Activated T-cell treated with anti-CD3 and anti-CD28 coated beads, Interleukin-2, amount 50 U/mL, for 24 hours (primary cell): ENCODE results near the gene CFAP45.

Experiments used
- DNase-seq: peaks from one replicate; pipeline ENCODE4 v3.0.0-alpha.2; 2020
- H3K27ac Mint-ChIP-seq: 2 replicates; pipeline ENCODE4 v1.8.0; 2020; ENCODE audit warnings: mild to moderate bottlenecking, mixed read lengths
- H3K27me3 Mint-ChIP-seq: 2 replicates; pipeline ENCODE4 v1.8.0; 2020; ENCODE audit warnings: mixed read lengths
- H3K36me3 Mint-ChIP-seq: 2 replicates; pipeline ENCODE4 v1.8.0; 2020; ENCODE audit warnings: low read depth, mixed read lengths
- H3K4me1 Mint-ChIP-seq: 2 replicates; pipeline ENCODE4 v1.8.0; 2020; ENCODE audit warnings: low read depth, mixed read lengths
- H3K4me3 Mint-ChIP-seq: 2 replicates; pipeline ENCODE4 v1.8.0; 2020; ENCODE audit warnings: mild to moderate bottlenecking, moderate library complexity, mixed read lengths
- H3K9me3 Mint-ChIP-seq: 2 replicates; pipeline ENCODE4 v1.8.0; 2020; ENCODE audit warnings: mixed read lengths

Gene CFAP45

GRCh38 chr1:159869173-159869572, 30.8 kb downstream of the CFAP45 start:
- no peak overlapping the region for H3K27ac Mint-ChIP-seq
- H3K9me3 Mint-ChIP-seq = no peaks in the 10 kb centered on the region
- H3K4me3 Mint-ChIP-seq = no peak overlapping the region
- peaks cover 18% of the 10 kb centered on the region for H3K4me1 Mint-ChIP-seq
- H3K27me3 Mint-ChIP-seq = peaks cover 2% of the 10 kb centered on the region
- no peak for DNase-seq
- no peaks in the 10 kb centered on the region for H3K36me3 Mint-ChIP-seq

GRCh38 chr1:159868766-159869165, 31.2 kb downstream of the CFAP45 start:
- no peak overlapping the region for H3K4me3 Mint-ChIP-seq
- no peaks in the 10 kb centered on the region for H3K9me3 Mint-ChIP-seq
- no peak overlapping the region for H3K27ac Mint-ChIP-seq
- DNase-seq = no peak
- peaks cover 18% of the 10 kb centered on the region for H3K4me1 Mint-ChIP-seq
- H3K27me3 Mint-ChIP-seq = peaks cover 3% of the 10 kb centered on the region
- no peaks in the 10 kb centered on the region for H3K36me3 Mint-ChIP-seq

- H3K27ac Mint-ChIP-seq = no peak overlapping the region
- no peak for DNase-seq
- H3K4me1 Mint-ChIP-seq = peaks cover 18% of the 10 kb centered on the region
- no peaks in the 10 kb centered on the region for H3K36me3 Mint-ChIP-seq
- no peaks in the 10 kb centered on the region for H3K9me3 Mint-ChIP-seq
- peaks cover 3% of the 10 kb centered on the region for H3K27me3 Mint-ChIP-seq
- H3K4me3 Mint-ChIP-seq = no peak overlapping the region
Measured at GRCh38 chr1:159867664-159868026, 32.3 kb downstream of the CFAP45 start.

- H3K27me3 Mint-ChIP-seq = peaks cover 3% of the 10 kb centered on the region
- no peak for DNase-seq
- no peaks in the 10 kb centered on the region for H3K36me3 Mint-ChIP-seq
- no peak overlapping the region for H3K4me3 Mint-ChIP-seq
- no peak overlapping the region for H3K27ac Mint-ChIP-seq
- H3K4me1 Mint-ChIP-seq = peaks cover 18% of the 10 kb centered on the region
- H3K9me3 Mint-ChIP-seq = no peaks in the 10 kb centered on the region
Measured at GRCh38 chr1:159866905-159867663, 32.9 kb downstream of the CFAP45 start.

- H3K27ac Mint-ChIP-seq = no peak overlapping the region
- H3K4me1 Mint-ChIP-seq = peaks cover 18% of the 10 kb centered on the region
- DNase-seq = no peak
- H3K36me3 Mint-ChIP-seq = no peaks in the 10 kb centered on the region
- peaks cover 3% of the 10 kb centered on the region for H3K27me3 Mint-ChIP-seq
- H3K4me3 Mint-ChIP-seq = no peak overlapping the region
- no peaks in the 10 kb centered on the region for H3K9me3 Mint-ChIP-seq
Measured at GRCh38 chr1:159866066-159866465, 33.9 kb downstream of the CFAP45 start.

- peaks cover 3% of the 10 kb centered on the region for H3K27me3 Mint-ChIP-seq
- H3K4me1 Mint-ChIP-seq = peaks cover 16% of the 10 kb centered on the region
- no peak overlapping the region for H3K4me3 Mint-ChIP-seq
Measured at GRCh38 chr1:159864262-159864661, 35.7 kb downstream of the CFAP45 start.

GRCh38 chr1:159862557-159862956, 37.4 kb downstream of the CFAP45 start, which contains the start of gene VSIG8:
Gene VSIG8, minus strand, starts transcription at chr1:159862657. Its CDS starts 136 bp downstream, at chr1:159862521.
- H3K4me1 Mint-ChIP-seq = peaks cover 10% of the 10 kb centered on the region
- no peak within 1 kb of the TSS for H3K4me3 Mint-ChIP-seq
- H3K36me3 Mint-ChIP-seq = no peaks in the 10 kb centered on the region
- no peak for DNase-seq
- no peak within 1 kb of the TSS for H3K27ac Mint-ChIP-seq
- H3K9me3 Mint-ChIP-seq = no peaks in the 10 kb centered on the region
- peaks cover 3% of the 10 kb centered on the region for H3K27me3 Mint-ChIP-seq

More at GRCh38 chr1:159864262-159864661, 35.7 kb downstream of the CFAP45 start:
- Mint-ChIP-seq H3K9me3 (no peaks in the 10 kb centered on the region), H3K27ac (no peak overlapping the region), H3K36me3 (no peaks in the 10 kb centered on the region)
- no peak for DNase-seq

GRCh38 chr1:159862031-159862430, 37.9 kb downstream of the CFAP45 start:
- peaks cover 3% of the 10 kb centered on the region for H3K27me3 Mint-ChIP-seq
- no peak overlapping the region for H3K27ac Mint-ChIP-seq
- H3K4me3 Mint-ChIP-seq = no peak overlapping the region
- peaks cover 9% of the 10 kb centered on the region for H3K4me1 Mint-ChIP-seq
- no peaks in the 10 kb centered on the region for H3K9me3 Mint-ChIP-seq
- no peaks in the 10 kb centered on the region for H3K36me3 Mint-ChIP-seq
- DNase-seq = no peak

GRCh38 chr1:159861218-159861617, 38.7 kb downstream of the CFAP45 start:
- H3K4me1 Mint-ChIP-seq = peaks cover 7% of the 10 kb centered on the region

GRCh38 chr1:159860456-159860855, 39.5 kb downstream of the CFAP45 start:
- no peak for DNase-seq
- Mint-ChIP-seq H3K36me3 (no peaks in the 10 kb centered on the region), H3K9me3 (no peaks in the 10 kb centered on the region), H3K4me1 (peaks cover 5% of the 10 kb centered on the region), H3K27ac (no peak overlapping the region), H3K27me3 (peaks cover 3% of the 10 kb centered on the region), H3K4me3 (no peak overlapping the region)

More at GRCh38 chr1:159861218-159861617, 38.7 kb downstream of the CFAP45 start:
- DNase-seq = no peak
- Mint-ChIP-seq H3K27me3 (peaks cover 3% of the 10 kb centered on the region), H3K9me3 (no peaks in the 10 kb centered on the region), H3K4me3 (no peak overlapping the region), H3K27ac (no peak overlapping the region), H3K36me3 (no peaks in the 10 kb centered on the region)

GRCh38 chr1:159859767-159860322, 40.1 kb downstream of the CFAP45 start:
- Mint-ChIP-seq H3K4me1 (peaks cover 10% of the 10 kb centered on the region), H3K9me3 (no peaks in the 10 kb centered on the region), H3K4me3 (no peak overlapping the region), H3K27me3 (peaks cover 3% of the 10 kb centered on the region), H3K36me3 (no peaks in the 10 kb centered on the region), H3K27ac (no peak overlapping the region)
- DNase-seq = no peak

GRCh38 chr1:159857889-159858288, 42.1 kb downstream of the CFAP45 start:
- no peaks in the 10 kb centered on the region for H3K36me3 Mint-ChIP-seq
- peaks cover 19% of the 10 kb centered on the region for H3K4me1 Mint-ChIP-seq
- H3K9me3 Mint-ChIP-seq = no peaks in the 10 kb centered on the region
- no peaks in the 10 kb centered on the region for H3K27me3 Mint-ChIP-seq
- no peak for DNase-seq
- no peak overlapping the region for H3K27ac Mint-ChIP-seq
- no peak overlapping the region for H3K4me3 Mint-ChIP-seq

GRCh38 chr1:159856576-159856975, 43.4 kb downstream of the CFAP45 start:
- DNase-seq = no peak
- Mint-ChIP-seq H3K27ac (no peak overlapping the region), H3K9me3 (no peaks in the 10 kb centered on the region), H3K36me3 (no peaks in the 10 kb centered on the region), H3K27me3 (no peaks in the 10 kb centered on the region), H3K4me1 (peaks cover 21% of the 10 kb centered on the region), H3K4me3 (no peak overlapping the region)

GRCh38 chr1:159855709-159856108, 44.3 kb downstream of the CFAP45 start:
- DNase-seq = no peak
- Mint-ChIP-seq H3K9me3 (no peaks in the 10 kb centered on the region), H3K4me1 (peaks cover 21% of the 10 kb centered on the region), H3K36me3 (no peaks in the 10 kb centered on the region), H3K27me3 (no peaks in the 10 kb centered on the region), H3K4me3 (no peak overlapping the region), H3K27ac (no peak overlapping the region)

- Mint-ChIP-seq H3K27me3 (no peaks in the 10 kb centered on the region), H3K4me3 (peak overlapping the region; percentile 81), H3K27ac (peak overlapping the region; percentile 70), H3K4me1 (peaks cover 25% of the 10 kb centered on the region), H3K9me3 (no peaks in the 10 kb centered on the region), H3K36me3 (no peaks in the 10 kb centered on the region)
- DNase-seq = peak; percentile 87
Measured at GRCh38 chr1:159854693-159855192, 45.2 kb downstream of the CFAP45 start.
